Measurements from ENCODE around the gene OSBPL7.

Gene OSBPL7

DNA sequence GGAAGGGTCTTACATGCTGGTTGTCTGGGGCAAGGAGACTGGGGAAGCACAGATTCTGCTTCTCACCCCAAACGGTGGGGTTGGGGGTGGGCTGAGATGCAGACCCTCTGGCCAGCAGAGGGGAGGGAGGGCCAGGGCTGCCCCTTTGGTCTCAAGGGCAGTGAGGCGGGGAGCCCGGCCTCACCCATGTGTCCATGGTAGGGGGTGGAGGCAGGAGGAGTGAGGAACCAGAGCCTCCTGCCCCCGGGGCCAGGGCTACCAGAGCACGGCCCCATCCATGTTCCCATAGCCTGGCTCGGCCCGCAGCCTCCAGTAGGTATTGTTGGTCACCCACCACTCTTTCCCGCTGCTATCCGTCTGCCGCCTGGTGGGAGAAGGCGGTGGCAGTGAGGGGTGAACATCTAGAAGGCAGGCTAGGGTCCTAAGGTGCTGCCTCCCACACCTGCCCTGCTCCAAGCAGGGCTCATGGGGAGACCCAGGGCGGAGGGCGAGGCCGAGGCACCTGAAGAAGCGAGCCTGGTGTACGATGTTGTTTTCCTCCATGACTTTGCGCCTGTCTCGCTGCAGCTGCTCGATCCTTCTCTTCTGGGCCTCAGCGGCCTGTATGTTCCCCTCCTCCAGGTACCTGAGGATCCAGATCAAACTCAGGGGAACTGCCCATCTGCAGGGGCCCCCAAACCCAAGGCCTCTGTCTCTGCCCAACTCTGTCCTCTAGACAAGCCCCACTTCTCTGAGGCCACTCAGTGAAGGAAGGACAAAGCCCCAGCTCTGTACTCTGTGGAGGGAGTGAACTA, 13.4 kb downstream of the OSBPL7 start:
- no peaks in the 10 kb centered on the region for H3K36me3 ChIP-seq (ENCODE audit: insufficient read depth, low read length)
- no peak overlapping the region for H3K9ac ChIP-seq (ENCODE audit: insufficient read length)
- H3K27ac ChIP-seq = no peak overlapping the region
- no peaks in the 10 kb centered on the region for H3K9me3 ChIP-seq (ENCODE audit: low read depth, low read length)
- no peak for TF ChIP-seq FOXP2 (optimal IDR thresholded peaks at IDR 0.05; ENCODE audit: control extremely low read depth, extremely low read length, insufficient read depth)
- TF ChIP-seq EZH2 (IDR thresholded peaks at IDR 0.05) = no peak
- no peak for TF ChIP-seq POLR2AphosphoS5 (IDR thresholded peaks at IDR 0.05; ENCODE audit: borderline replicate concordance, low read depth, low read length)
- DNase-seq (ENCODE audit: low read depth, low spot score) = no peak
- no peak overlapping the region for H3K4me3 ChIP-seq

DNA sequence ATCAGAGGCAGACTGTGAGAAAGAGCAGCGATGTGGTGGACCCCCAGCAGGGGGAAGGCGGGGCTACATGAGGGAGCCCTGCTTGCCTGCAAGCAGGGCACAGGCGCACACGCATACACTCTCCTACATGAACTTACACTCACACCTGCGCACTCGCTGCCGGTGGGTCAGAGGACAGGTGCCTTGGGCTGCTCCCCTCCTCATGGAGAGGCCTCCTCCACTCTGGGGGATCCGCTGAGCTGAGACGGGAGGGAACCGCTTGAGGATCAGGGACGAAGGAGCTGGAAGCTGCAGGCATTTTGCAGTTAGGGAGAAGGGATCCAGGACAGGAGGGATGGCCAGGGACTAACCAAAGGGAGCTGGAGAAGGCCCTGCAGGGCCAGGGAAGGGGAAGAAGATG, 14.2 kb downstream of the OSBPL7 start:
- no peak for DNase-seq (ENCODE audit: low read depth, low spot score)
- TF ChIP-seq EZH2 (IDR thresholded peaks at IDR 0.05) (no peak), POLR2AphosphoS5 (IDR thresholded peaks at IDR 0.05; ENCODE audit: borderline replicate concordance, low read depth, low read length) (no peak), FOXP2 (optimal IDR thresholded peaks at IDR 0.05; ENCODE audit: control extremely low read depth, extremely low read length, insufficient read depth) (no peak)
- no peak overlapping the region for H3K27ac ChIP-seq
- H3K4me3 ChIP-seq = no peak overlapping the region
- H3K9ac ChIP-seq (ENCODE audit: insufficient read length) = no peak overlapping the region
- no peaks in the 10 kb centered on the region for H3K9me3 ChIP-seq (ENCODE audit: low read depth, low read length)
- no peaks in the 10 kb centered on the region for H3K36me3 ChIP-seq (ENCODE audit: insufficient read depth, low read length)

GRCh38 chr17:47806913-47807255, 14.7 kb downstream of the OSBPL7 start:
- DNase-seq (ENCODE audit: low read depth, low spot score) = no peak
- H3K27ac ChIP-seq = no peak overlapping the region
- H3K36me3 ChIP-seq (ENCODE audit: insufficient read depth, low read length) = no peaks in the 10 kb centered on the region
- TF ChIP-seq FOXP2 (optimal IDR thresholded peaks at IDR 0.05; ENCODE audit: control extremely low read depth, extremely low read length, insufficient read depth) (no peak), POLR2AphosphoS5 (IDR thresholded peaks at IDR 0.05; ENCODE audit: borderline replicate concordance, low read depth, low read length) (no peak), EZH2 (IDR thresholded peaks at IDR 0.05) (no peak)
- H3K4me3 ChIP-seq = no peak overlapping the region
- H3K9me3 ChIP-seq (ENCODE audit: low read depth, low read length) = no peaks in the 10 kb centered on the region
- no peak overlapping the region for H3K9ac ChIP-seq (ENCODE audit: insufficient read length)

DNA sequence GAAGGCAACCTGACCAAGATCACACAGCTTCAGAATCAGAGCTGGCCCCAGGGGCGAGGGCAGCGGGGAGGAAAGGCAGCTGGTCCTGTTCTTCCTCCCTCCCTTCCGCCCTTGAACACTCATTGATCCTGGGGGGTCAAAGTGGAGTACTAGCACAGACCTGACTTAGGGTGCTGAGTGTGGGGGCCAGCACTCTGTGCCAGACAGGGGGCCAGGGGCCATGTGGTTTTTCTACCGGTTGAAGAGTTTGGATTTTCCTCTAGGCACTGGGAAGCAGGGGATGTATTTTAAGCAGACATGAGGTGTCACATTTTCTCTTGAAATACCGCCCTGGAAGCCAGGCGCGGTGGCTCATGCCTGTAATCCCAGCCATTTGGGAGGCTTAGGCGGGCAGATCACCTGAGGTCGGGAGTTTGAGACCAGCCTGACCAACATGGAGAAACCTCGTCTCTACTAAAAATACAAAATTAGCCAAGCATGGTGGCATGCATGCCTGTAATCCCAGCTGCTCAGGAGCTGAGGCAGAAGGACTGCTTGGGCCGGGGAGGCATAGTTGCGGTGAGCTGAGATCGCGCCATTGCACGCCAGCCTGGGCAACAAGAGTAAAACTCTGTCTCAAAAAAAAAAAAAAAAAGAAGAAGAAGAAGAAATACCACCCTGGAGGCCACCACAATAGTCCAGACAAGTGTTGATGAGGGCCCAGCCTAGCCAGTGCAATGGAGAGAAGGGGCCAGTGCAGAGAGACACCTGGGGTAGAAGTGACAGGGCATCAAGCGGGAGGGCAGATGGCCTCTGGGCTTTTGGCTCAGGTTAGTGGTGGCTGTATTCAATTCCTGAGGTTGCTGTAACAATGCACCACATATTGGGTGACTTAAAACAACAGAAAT, 15.3 kb downstream of the OSBPL7 start:
- DNase-seq (ENCODE audit: low read depth, low spot score) = no peak
- TF ChIP-seq POLR2AphosphoS5 (IDR thresholded peaks at IDR 0.05; ENCODE audit: borderline replicate concordance, low read depth, low read length) (no peak), EZH2 (IDR thresholded peaks at IDR 0.05) (no peak), FOXP2 (optimal IDR thresholded peaks at IDR 0.05; ENCODE audit: control extremely low read depth, extremely low read length, insufficient read depth) (no peak)
- H3K9me3 ChIP-seq (ENCODE audit: low read depth, low read length) = no peaks in the 10 kb centered on the region
- H3K36me3 ChIP-seq (ENCODE audit: insufficient read depth, low read length) = no peaks in the 10 kb centered on the region
- no peak overlapping the region for H3K9ac ChIP-seq (ENCODE audit: insufficient read length)
- no peak overlapping the region for H3K27ac ChIP-seq
- H3K4me3 ChIP-seq = no peak overlapping the region

- H3K9ac ChIP-seq (ENCODE audit: insufficient read length) = no peak overlapping the region
- no peak for DNase-seq (ENCODE audit: low read depth, low spot score)
- no peak overlapping the region for H3K27ac ChIP-seq
- no peak for TF ChIP-seq POLR2AphosphoS5 (IDR thresholded peaks at IDR 0.05; ENCODE audit: borderline replicate concordance, low read depth, low read length)
- TF ChIP-seq EZH2 (IDR thresholded peaks at IDR 0.05) = no peak
- TF ChIP-seq FOXP2 (optimal IDR thresholded peaks at IDR 0.05; ENCODE audit: control extremely low read depth, extremely low read length, insufficient read depth) = no peak
- H3K9me3 ChIP-seq (ENCODE audit: low read depth, low read length) = no peaks in the 10 kb centered on the region
- no peaks in the 10 kb centered on the region for H3K36me3 ChIP-seq (ENCODE audit: insufficient read depth, low read length)
- H3K4me3 ChIP-seq = no peak overlapping the region
Observed at GRCh38 chr17:47804461-47804860, 17.1 kb downstream of the OSBPL7 start.

DNA sequence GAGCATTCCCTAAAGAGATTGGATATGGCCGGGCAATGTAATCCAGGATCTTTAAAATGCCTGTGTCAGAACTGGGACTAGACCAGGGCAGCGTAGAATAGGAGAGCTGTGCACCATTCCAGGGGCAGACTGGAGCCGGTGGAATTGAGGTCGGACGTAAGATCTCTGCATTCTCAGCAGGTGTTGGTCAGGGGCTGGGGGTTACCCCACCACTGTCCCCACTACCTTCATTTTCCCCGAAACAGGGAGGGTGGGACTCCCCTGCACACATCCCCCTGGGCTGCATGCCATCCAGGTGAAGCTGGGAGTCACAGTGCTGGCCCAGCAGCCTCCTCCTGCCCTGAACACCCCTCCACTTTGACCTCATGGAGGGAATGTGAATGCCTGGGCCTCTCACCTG, 17.8 kb downstream of the OSBPL7 start:
- Histone ChIP-seq H3K9ac (ENCODE audit: insufficient read length) (no peak overlapping the region), H3K9me3 (ENCODE audit: low read depth, low read length) (no peaks in the 10 kb centered on the region), H3K27ac (no peak overlapping the region), H3K4me3 (no peak overlapping the region), H3K36me3 (ENCODE audit: insufficient read depth, low read length) (no peaks in the 10 kb centered on the region)
- TF ChIP-seq FOXP2 (optimal IDR thresholded peaks at IDR 0.05; ENCODE audit: control extremely low read depth, extremely low read length, insufficient read depth) = no peak
- no peak for TF ChIP-seq POLR2AphosphoS5 (IDR thresholded peaks at IDR 0.05; ENCODE audit: borderline replicate concordance, low read depth, low read length)
- no peak for TF ChIP-seq EZH2 (IDR thresholded peaks at IDR 0.05)
- no peak for DNase-seq (ENCODE audit: low read depth, low spot score)

DNA sequence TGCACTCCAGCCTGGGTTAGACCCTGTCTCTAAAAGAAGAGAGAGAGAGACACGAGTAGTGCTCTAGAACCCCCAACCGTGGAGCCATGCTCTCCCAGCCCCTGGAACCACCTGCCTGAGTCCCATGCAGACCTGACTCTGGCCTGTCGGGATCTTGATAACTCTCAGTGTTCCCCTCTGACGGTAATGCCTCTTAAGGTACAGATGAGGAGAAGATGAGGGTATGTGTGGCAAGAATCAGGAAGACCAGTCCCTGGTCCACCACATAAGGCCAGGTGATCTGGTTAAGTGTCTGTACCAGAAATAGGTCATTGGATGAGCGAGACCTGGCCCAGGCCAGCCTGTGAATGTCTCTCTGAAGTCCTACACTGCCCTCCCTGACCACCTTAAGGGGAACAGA, 18.4 kb downstream of the OSBPL7 start:
- no peaks in the 10 kb centered on the region for H3K9me3 ChIP-seq (ENCODE audit: low read depth, low read length)
- H3K36me3 ChIP-seq (ENCODE audit: insufficient read depth, low read length) = no peaks in the 10 kb centered on the region
- no peak overlapping the region for H3K4me3 ChIP-seq
- no peak overlapping the region for H3K9ac ChIP-seq (ENCODE audit: insufficient read length)
- TF ChIP-seq EZH2 (IDR thresholded peaks at IDR 0.05) (no peak), POLR2AphosphoS5 (IDR thresholded peaks at IDR 0.05; ENCODE audit: borderline replicate concordance, low read depth, low read length) (no peak), FOXP2 (optimal IDR thresholded peaks at IDR 0.05; ENCODE audit: control extremely low read depth, extremely low read length, insufficient read depth) (no peak)
- DNase-seq (ENCODE audit: low read depth, low spot score) = no peak
- no peak overlapping the region for H3K27ac ChIP-seq

DNA sequence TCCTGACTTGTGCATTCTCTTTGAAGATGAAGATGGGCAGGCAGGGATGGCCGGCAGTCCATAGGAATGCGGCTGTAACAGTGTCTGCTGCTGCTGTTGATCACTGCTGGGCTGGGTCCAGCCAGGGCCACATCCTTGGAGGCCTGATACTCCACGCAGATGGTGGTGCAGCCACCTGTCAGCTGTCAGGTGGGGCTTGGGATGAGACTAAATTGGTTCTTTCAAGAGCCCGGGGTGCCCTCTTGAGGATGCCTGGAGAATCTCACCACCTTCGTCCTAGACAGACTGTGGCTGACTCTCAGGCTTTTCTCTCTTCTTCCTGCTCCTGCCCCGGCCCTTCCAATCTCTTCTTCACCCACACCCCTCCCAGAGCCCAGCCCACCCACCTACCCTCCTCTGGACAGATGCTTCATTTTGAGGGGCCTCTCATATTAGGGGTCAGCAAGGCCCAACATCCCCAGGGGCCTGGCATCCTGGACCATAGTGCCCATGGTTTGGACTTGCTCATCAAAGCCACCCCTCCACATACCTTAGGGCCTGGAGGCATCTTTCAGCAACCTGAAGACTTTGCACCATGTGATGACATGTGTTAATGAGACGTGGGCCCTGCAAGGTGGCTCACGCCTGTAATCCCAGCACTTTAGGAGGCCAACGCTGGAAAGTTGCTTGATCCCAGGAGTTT, 19.1 kb downstream of the OSBPL7 start:
- DNase-seq (ENCODE audit: low read depth, low spot score) = no peak
- H3K36me3 ChIP-seq (ENCODE audit: insufficient read depth, low read length) = no peaks in the 10 kb centered on the region
- no peak for TF ChIP-seq EZH2 (IDR thresholded peaks at IDR 0.05)
- no peak for TF ChIP-seq FOXP2 (optimal IDR thresholded peaks at IDR 0.05; ENCODE audit: control extremely low read depth, extremely low read length, insufficient read depth)
- no peak for TF ChIP-seq POLR2AphosphoS5 (IDR thresholded peaks at IDR 0.05; ENCODE audit: borderline replicate concordance, low read depth, low read length)
- H3K9ac ChIP-seq (ENCODE audit: insufficient read length) = no peak overlapping the region
- no peak overlapping the region for H3K27ac ChIP-seq
- H3K4me3 ChIP-seq = no peak overlapping the region
- no peaks in the 10 kb centered on the region for H3K9me3 ChIP-seq (ENCODE audit: low read depth, low read length)

Data from SK-N-MC (cell line).